SIG-M5 (cell line): ENCODE data around the gene SLC22A23.

Experiments used
- DNase-seq: peaks from one replicate; lab custom pipeline; 2025; lab: John Stamatoyannopoulos, UW

SLC22A23 gene

DNA sequence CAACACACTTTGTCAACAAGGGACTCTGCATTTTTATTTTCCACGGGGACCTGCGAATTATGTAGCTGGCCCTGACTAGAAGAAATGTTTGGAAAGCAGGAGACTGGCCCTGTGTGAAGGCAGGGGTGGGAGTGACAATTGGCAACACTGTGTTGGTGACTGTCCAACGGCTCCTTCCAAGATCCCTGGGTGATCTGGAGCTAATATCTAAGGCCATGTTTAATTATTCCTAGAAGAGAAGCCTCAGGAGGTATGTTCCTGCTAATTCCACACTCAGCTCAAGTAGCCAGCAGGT, 13.7 kb downstream of the SLC22A23 start:
- DNase-seq: no peak

GRCh38 chr6:3442431-3443220, 14.2 kb downstream of the SLC22A23 start:
- DNase-seq: no peak

DNA sequence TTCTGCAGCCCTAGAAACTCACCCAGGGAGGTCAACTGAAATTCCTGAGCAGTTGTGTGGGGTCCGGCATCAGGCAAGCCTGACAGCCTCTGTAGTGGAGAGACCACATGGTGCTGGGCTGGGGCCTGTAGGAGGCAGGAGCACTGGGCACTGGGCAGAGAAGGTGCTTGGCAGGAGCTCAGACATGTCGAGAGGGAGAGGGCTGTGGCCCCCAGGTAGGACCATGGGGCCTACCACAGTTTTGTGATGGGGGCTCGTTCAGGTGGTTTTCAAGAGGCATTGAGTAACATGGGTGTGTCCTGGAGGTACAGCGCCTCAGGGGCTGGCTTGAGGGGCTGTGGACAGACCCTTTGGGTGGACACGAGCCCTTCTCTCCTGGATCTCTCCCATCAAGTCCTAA, 15.9 kb downstream of the SLC22A23 start:
- no peak for DNase-seq

DNA sequence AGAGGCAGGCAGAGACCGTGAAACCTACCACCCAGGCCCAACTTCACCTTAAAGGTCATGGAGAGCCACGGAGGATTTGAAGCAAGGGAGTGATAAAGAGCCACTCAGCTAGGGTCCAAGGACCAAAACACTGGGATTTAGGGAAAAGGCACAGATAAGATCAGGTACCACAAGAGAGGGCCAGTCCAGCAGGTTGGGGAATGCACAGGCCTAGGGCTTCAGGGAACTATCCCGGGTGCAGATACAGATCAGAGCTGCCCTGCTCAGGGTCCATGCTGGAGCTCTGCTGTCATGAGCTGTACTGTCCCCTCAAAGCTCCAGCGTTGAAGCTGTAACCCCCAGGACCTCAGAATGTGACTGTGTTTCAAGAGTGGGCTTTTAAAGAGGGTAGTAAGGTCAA, 16.9 kb downstream of the SLC22A23 start:
- DNase-seq: no peak

DNA sequence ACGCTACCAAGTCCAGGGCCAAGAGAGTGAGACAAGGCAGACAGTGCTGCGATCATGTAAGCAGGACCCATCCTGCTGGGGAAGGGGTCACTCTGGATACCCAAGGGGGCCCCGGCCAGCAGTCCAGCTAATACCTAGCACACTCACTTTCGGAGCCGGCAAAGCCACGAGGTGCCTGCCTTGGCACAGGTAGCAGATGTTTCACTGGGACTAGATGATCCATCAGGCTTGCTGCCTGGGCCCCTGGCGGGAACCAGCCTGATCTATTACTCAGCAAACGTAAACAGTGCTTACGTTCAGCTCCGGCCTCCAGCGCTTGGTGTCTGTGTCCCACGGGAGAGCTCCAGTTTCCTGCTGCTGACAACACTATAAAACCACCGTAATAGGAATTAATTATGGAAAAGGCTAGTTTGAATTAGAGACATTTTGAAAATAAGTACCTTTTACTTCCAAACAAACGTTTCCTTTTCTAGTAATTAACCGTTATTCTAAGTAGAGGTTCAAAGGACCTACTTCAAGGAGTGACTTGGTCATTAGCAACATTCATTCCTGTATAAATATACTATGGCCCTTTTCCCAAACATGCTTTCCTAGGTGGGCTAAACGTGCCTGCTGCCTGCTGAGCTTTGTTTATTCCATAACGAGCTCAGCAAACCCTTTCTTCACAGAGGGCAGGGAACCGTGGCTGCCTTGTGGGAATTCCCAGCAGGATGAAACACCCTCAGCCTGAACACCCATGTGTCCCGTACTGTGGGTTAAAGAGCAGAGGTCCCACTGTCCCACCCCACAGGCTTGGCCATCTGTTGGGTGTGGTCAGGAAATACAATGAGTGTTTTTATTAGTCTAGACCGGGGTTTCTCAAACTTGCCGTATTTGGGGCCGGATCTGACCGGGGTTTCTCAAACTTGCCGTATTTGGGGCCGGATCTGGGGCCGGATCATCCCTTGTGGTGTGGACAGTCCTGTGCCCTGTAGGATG, 18.4 kb downstream of the SLC22A23 start:
- DNase-seq: no peak

DNA sequence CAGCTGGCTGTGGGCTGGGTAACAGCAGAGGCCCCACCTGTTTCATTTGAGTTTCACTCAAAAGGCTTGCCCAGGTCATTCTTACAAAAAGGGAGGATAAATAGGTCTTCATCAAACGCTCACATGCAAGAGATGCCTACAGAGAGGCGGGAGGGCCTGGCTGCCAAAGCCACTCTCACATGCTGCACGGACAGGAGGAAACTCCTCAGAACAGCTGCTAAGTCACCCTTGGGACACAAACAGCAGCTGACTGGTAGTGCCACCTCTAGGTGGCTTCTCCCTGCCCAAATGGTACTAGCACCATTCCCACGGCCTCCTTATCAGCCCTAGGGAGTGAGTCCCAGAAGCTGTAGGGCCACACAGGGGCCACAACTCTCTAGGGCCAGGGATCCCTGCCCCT, 23.8 kb downstream of the SLC22A23 start:
- DNase-seq: no peak

GRCh38 chr6:3432416-3432815, 24.4 kb downstream of the SLC22A23 start:
- no peak for DNase-seq

GRCh38 chr6:3431994-3432393, 24.9 kb downstream of the SLC22A23 start:
- no peak for DNase-seq

GRCh38 chr6:3429211-3429610, 27.6 kb downstream of the SLC22A23 start:
- no peak for DNase-seq

DNA sequence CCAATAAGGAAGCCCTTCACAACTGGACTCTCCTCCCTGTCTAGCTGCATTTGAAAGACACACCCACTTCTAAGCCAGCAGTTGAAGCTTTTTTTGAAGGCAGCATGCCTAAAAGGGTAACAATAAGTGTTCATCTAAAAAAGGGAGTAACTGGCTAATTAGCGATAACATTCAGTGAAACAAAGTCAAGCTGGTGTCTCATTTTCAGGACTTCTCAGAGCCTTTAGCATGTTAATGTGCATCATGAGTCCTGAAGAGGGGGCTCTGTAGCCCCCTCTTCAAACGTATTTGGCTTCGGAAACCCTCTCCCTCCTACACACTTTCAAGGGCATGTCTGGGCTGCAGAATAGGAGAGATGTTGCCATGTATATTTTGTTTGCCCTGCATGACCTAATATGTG, 28.1 kb downstream of the SLC22A23 start:
- no peak for DNase-seq

GRCh38 chr6:3428247-3428646, 28.6 kb downstream of the SLC22A23 start:
- no peak for DNase-seq

- no peak for DNase-seq
Observed at GRCh38 chr6:3427687-3428085, 29.2 kb downstream of the SLC22A23 start.

- no peak for DNase-seq
Observed at GRCh38 chr6:3426927-3427686, 29.7 kb downstream of the SLC22A23 start.

GRCh38 chr6:3426091-3426926, 30.5 kb downstream of the SLC22A23 start:
- no peak for DNase-seq

DNA sequence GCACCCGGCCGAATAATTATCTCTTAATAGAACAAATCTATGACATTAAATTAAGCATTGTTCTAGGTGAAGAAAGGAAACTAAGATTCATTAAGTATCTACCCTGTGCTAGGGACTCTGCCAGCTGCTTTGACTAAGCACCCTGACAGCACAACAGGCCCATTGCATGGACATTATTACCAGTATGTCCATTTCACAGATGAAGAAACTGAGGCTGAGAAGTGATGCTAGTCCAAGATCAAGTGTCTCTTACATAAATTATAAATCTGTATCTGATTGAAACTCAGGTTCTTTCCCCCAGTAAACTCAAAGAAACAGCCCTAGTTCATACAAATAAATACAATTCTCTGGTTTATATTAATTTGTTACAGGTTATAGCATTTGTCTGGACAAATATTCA, 31.3 kb downstream of the SLC22A23 start:
- no peak for DNase-seq

GRCh38 chr6:3424185-3424927, 32.5 kb downstream of the SLC22A23 start:
- DNase-seq: no peak

GRCh38 chr6:3423439-3424184, 33.2 kb downstream of the SLC22A23 start:
- no peak for DNase-seq

- DNase-seq: no peak
Observed at GRCh38 chr6:3422435-3423070, 34.3 kb downstream of the SLC22A23 start.

DNA sequence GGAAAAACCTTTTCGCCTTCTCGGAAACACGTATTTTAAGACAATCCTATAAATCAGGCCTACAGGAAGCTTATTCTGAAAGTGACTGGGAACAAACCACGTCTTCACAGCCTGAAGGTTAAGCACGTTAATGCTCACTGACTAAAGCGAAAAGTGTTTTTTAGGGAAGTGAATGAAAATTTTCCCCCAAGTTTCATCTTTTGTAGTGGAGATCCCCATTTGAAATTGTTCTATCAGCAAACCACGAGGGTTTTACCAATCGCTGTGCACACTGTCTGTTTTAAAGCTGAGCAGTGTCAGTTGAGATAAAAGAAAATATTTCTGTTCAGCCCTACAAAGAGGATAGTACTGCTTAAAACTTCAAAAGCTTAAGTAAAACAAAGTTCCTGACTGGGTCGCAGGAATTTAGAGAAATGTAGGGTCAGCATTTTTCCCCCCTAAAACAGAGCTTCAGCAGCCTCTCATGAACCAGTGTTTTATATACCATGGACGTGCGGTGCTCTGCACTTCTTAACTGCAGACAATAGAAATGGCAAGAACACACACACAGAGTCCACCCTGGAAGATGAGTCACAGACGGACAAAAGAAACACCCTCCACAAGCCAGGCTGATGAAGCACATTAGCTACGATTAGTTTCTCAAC, 34.9 kb downstream of the SLC22A23 start:
- no peak for DNase-seq
